NCI-H146 (cell line): Measurements from ENCODE around the gene BTBD16.

Experiments
- DNase-seq: peaks from one replicate; lab custom pipeline; 2025; lab: John Stamatoyannopoulos, UW

The BTBD16 gene

GRCh38 chr10:122343936-122344335 is 72.8 kb downstream of the BTBD16 start:
- DNase-seq = no peak

- no peak for DNase-seq
Measured at GRCh38 chr10:122344741-122345258, 73.7 kb downstream of the BTBD16 start.

- DNase-seq = no peak
Measured at GRCh38 chr10:122346326-122346950, 75.3 kb downstream of the BTBD16 start.

GRCh38 chr10:122347170-122347841 is 76.2 kb downstream of the BTBD16 start:
- DNase-seq = no peak

GRCh38 chr10:122348512-122348911 is 77.4 kb downstream of the BTBD16 start:
- peak; percentile 53 for DNase-seq

GRCh38 chr10:122348935-122349361 is 77.9 kb downstream of the BTBD16 start:
- DNase-seq = peak; percentile 22

GRCh38 chr10:122349758-122350369 is 78.8 kb downstream of the BTBD16 start:
- peak; percentile 18 for DNase-seq

GRCh38 chr10:122350893-122351292 is 79.8 kb downstream of the BTBD16 start:
- DNase-seq = no peak

- peak; percentile 74 for DNase-seq
Measured at GRCh38 chr10:122352817-122353525, 81.9 kb downstream of the BTBD16 start.

GRCh38 chr10:122354383-122354782 is 83.3 kb downstream of the BTBD16 start:
- DNase-seq = no peak

GRCh38 chr10:122357685-122358084 is 86.6 kb downstream of the BTBD16 start:
- no peak for DNase-seq

GRCh38 chr10:122359621-122360020 is 88.5 kb downstream of the BTBD16 start:
- no peak for DNase-seq

- no peak for DNase-seq
Measured at GRCh38 chr10:122361046-122361445, 90.0 kb downstream of the BTBD16 start.

GRCh38 chr10:122362031-122362592 is 91.0 kb downstream of the BTBD16 start:
- no peak for DNase-seq

GRCh38 chr10:122362621-122363020 is 91.5 kb downstream of the BTBD16 start:
- DNase-seq = no peak

GRCh38 chr10:122363311-122363710 is 92.2 kb downstream of the BTBD16 start:
- no peak for DNase-seq

GRCh38 chr10:122363722-122364463 is 92.8 kb downstream of the BTBD16 start:
- DNase-seq = no peak

- DNase-seq = peak; percentile 81
Measured at GRCh38 chr10:122368502-122369254, 97.6 kb downstream of the BTBD16 start.

- DNase-seq = no peak
Measured at GRCh38 chr10:122373108-122373507, 102.0 kb downstream of the BTBD16 start.

GRCh38 chr10:122373721-122374120 is 102.6 kb downstream of the BTBD16 start:
- DNase-seq = peak; percentile 26
